GM23338 (cell line): ENCODE results near the gene SUN2. TPM values are rescaled to one million over a fixed set of nuclear protein-coding genes. Genes with fewer than 3 reads are reported as not detected.

Experiments
- ATAC-seq: fragments of 200-7000 bp; cut with Tn5 transposase; 3 replicates; pipeline ENCODE4 v1.9.1; 2020
- DNase-seq: peaks from one replicate; pipeline ENCODE4 v3.0.0-alpha.2; 2015; ENCODE audit warnings: low spot score
- H2AFZ ChIP-seq: fragments of 200-600 bp; sonication (generic); 2 replicates; pipeline ENCODE4 v1.8.0; 2016; ENCODE audit warnings: antibody characterized with exemption, mild to moderate bottlenecking, moderate library complexity
- H3F3A ChIP-seq: fragments of 200-600 bp; sonication (generic); replicated peaks from 2 replicates; pipeline ENCODE4 v1.8.0; 2017; ENCODE audit warnings: antibody characterized with exemption, mixed run types, low read depth
- H3K27ac ChIP-seq: fragments of 200-600 bp; sonication (generic); 2 replicates; pipeline ENCODE4 v1.6.1; 2016; ENCODE audit warnings: low read depth
- H3K27me3 ChIP-seq: fragments of 200-600 bp; sonication (generic); 2 replicates; pipeline ENCODE4 v1.8.0; 2016; ENCODE audit warnings: mild to moderate bottlenecking, mixed run types, moderate library complexity; ENCODE audit not compliant: insufficient read depth
- H3K36me3 ChIP-seq: fragments of 200-600 bp; sonication (generic); 2 replicates; pipeline ENCODE4 v1.8.0; 2016; ENCODE audit warnings: mild to moderate bottlenecking; ENCODE audit not compliant: insufficient read depth
- H3K4me1 ChIP-seq: fragments of 200-600 bp; sonication (generic); 2 replicates; pipeline ENCODE4 v1.8.0; 2016; ENCODE audit warnings: mild to moderate bottlenecking, moderate library complexity; ENCODE audit not compliant: insufficient read depth
- H3K4me2 ChIP-seq: fragments of 200-600 bp; sonication (generic); 2 replicates; pipeline ENCODE4 v1.7.1; 2017; ENCODE audit warnings: mixed run types
- H3K4me3 ChIP-seq: fragments of 200-600 bp; sonication (generic); 2 replicates; pipeline ENCODE4 v1.6.1; 2016; ENCODE audit warnings: mixed run types
- H3K79me2 ChIP-seq: fragments of 200-600 bp; sonication (generic); replicated peaks from 2 replicates; pipeline ENCODE4 v1.8.0; 2017; ENCODE audit warnings: mild to moderate bottlenecking; ENCODE audit not compliant: insufficient read depth
- H3K9me2 ChIP-seq: fragments of 200-600 bp; sonication (generic); 2 replicates; pipeline ENCODE4 v1.8.0; 2017; ENCODE audit not compliant: insufficient read depth
- H4K20me1 ChIP-seq: fragments of 200-600 bp; sonication (generic); replicated peaks from 2 replicates; pipeline ENCODE4 v1.8.0; 2017; ENCODE audit warnings: mild to moderate bottlenecking; ENCODE audit not compliant: insufficient read depth
- H3K27ac Mint-ChIP-seq: 2 replicates; pipeline ENCODE4 v1.8.0; 2020; ENCODE audit warnings: inconsistent platforms, mild to moderate bottlenecking, moderate library complexity, mixed read lengths
- H3K27me3 Mint-ChIP-seq: 3 replicates; pipeline ENCODE4 v1.8.0; 2022; ENCODE audit warnings: low read depth, mild to moderate bottlenecking, moderate library complexity, mixed read lengths, inconsistent platforms; ENCODE audit not compliant: insufficient read depth, poor library complexity
- H3K36me3 Mint-ChIP-seq: 3 replicates; pipeline ENCODE4 v1.8.0; 2021; ENCODE audit warnings: low read depth, mild to moderate bottlenecking, inconsistent platforms, moderate library complexity, mixed read lengths
- H3K4me1 Mint-ChIP-seq: 3 replicates; pipeline ENCODE4 v1.8.0; 2020; ENCODE audit warnings: mild to moderate bottlenecking, inconsistent platforms, mixed read lengths
- H3K4me3 Mint-ChIP-seq: 3 replicates; pipeline ENCODE4 v1.8.0; 2021; ENCODE audit warnings: moderate library complexity, mild to moderate bottlenecking, inconsistent platforms, mixed read lengths
- H3K9me3 Mint-ChIP-seq: 3 replicates; pipeline ENCODE4 v1.8.0; 2020; ENCODE audit warnings: moderate library complexity, mild to moderate bottlenecking, inconsistent platforms, mixed read lengths
- CREB1 ChIP-seq: fragments of 250-450 bp; sonication (Bioruptor Pico); IDR thresholded peaks from 2 replicates; pipeline ENCODE4 v1.5.0; 2020; ENCODE audit warnings: low read depth, mild to moderate bottlenecking, moderate library complexity
- EZH2 ChIP-seq: fragments of 200-600 bp; sonication (generic); IDR thresholded peaks from one replicate; pipeline ENCODE4 v1.8.0; 2017; ENCODE audit warnings: antibody characterized with exemption, mild to moderate bottlenecking, low read depth; ENCODE audit not compliant: unreplicated experiment
- EZH2phosphoT487 ChIP-seq: fragments of 200-600 bp; sonication (generic); IDR thresholded peaks from one replicate; pipeline ENCODE4 v1.8.1; 2018; ENCODE audit warnings: antibody characterized with exemption; ENCODE audit not compliant: unreplicated experiment
- JUNB ChIP-seq: IDR thresholded peaks from one replicate; pipeline ENCODE4 v1.6.1; 2016; ENCODE audit warnings: antibody characterized with exemption; ENCODE audit not compliant: unreplicated experiment
- NANOG ChIP-seq: IDR thresholded peaks from 2 replicates; pipeline ENCODE4 v1.6.1; 2016; ENCODE audit warnings: antibody characterized with exemption, borderline replicate concordance
- POLR2AphosphoS5 ChIP-seq: IDR thresholded peaks from 2 replicates; pipeline ENCODE4 v1.6.1; 2016; ENCODE audit warnings: antibody characterized with exemption, low read depth
- REST ChIP-seq: IDR thresholded peaks from one replicate; pipeline ENCODE4 v1.6.1; 2018; ENCODE audit warnings: antibody characterized with exemption; ENCODE audit not compliant: unreplicated experiment
- STAT1 ChIP-seq: IDR thresholded peaks from one replicate; pipeline ENCODE4 v1.6.1; 2016; ENCODE audit warnings: antibody characterized with exemption; ENCODE audit not compliant: unreplicated experiment
- ZNF114 ChIP-seq: fragments of 250-450 bp; sonication (Bioruptor Pico); IDR thresholded peaks from 2 replicates; pipeline ENCODE4 v1.5.0; 2020; ENCODE audit warnings: mild to moderate bottlenecking, moderate library complexity
- ZNF331 ChIP-seq: fragments of 250-450 bp; sonication (Bioruptor Pico); IDR thresholded peaks from 2 replicates; pipeline ENCODE4 v1.5.0; 2020; ENCODE audit warnings: low read depth, mild to moderate bottlenecking, moderate library complexity
- ZNF462 ChIP-seq: fragments of 250-450 bp; sonication (Bioruptor Pico); IDR thresholded peaks from 2 replicates; pipeline ENCODE4 v1.5.0; 2020; ENCODE audit warnings: mild to moderate bottlenecking, moderate library complexity
- polyA plus RNA-seq: library from polyadenylated mRNA; unstranded; fragments of >200 nt; fragmentation: Nextera tagmentation; extraction: Ambion mirVana; gene quantifications from 2 replicates; pipeline ENCODE4 v1.2.1, GENCODE V29; 2016
- total RNA-seq: library from RNA; depleted of rRNA; stranded (reverse); fragments of >200 nt; shearing (Covaris generic); gene quantifications from 2 replicates; pipeline ENCODE4 v1.2.3, GENCODE V29; 2014

SUN2 gene
- total and polyA plus RNA-seq, 2 experiments from 2014 or later: 7.2 to 17.6 TPM

GRCh38 chr22:38699143-38699542 lies 56.7 kb downstream of the SUN2 start (continued):
- TF ChIP-seq REST (no peak), POLR2AphosphoS5 (no peak), NANOG (no peak), ZNF331 (CRISPR knock-in tag) (no peak), CREB1 (CRISPR knock-in tag) (no peak)

- H3K27ac Mint-ChIP-seq: no peak overlapping the region
- DNase-seq: no peak
- H3K9me2 ChIP-seq: no peaks in the 10 kb centered on the region
- peaks cover 12% of the 10 kb centered on the region for H3K36me3 Mint-ChIP-seq
- H3K27me3 Mint-ChIP-seq: peaks cover 16% of the 10 kb centered on the region
- peak overlapping the region; percentile 95 for H3K4me2 ChIP-seq
- no peak overlapping the region for H2AFZ ChIP-seq
- no peak overlapping the region for H3K27ac ChIP-seq
- peaks cover 4% of the 10 kb centered on the region; the same call in 1 of the 2 replicates for H3F3A ChIP-seq
- no peaks in the 10 kb centered on the region for H3K36me3 ChIP-seq
- H4K20me1 ChIP-seq: peaks cover 15% of the 10 kb centered on the region
- ATAC-seq: no peak
- H3K4me1 ChIP-seq: peaks cover 18% of the 10 kb centered on the region
- H3K4me3 ChIP-seq: peak overlapping the region; percentile 97
- H3K79me2 ChIP-seq: peaks cover 52% of the 10 kb centered on the region
- H3K4me3 Mint-ChIP-seq: peak overlapping the region; percentile 98
- no peaks in the 10 kb centered on the region for H3K27me3 ChIP-seq
- H3K9me3 Mint-ChIP-seq: no peaks in the 10 kb centered on the region
- H3K4me1 Mint-ChIP-seq: peaks cover 27% of the 10 kb centered on the region
- no peak for TF ChIP-seq ZNF114 (CRISPR knock-in tag)
- TF ChIP-seq STAT1: no peak
- no peak for TF ChIP-seq ZNF331 (CRISPR knock-in tag)
- TF ChIP-seq CREB1 (CRISPR knock-in tag): no peak
- no peak for TF ChIP-seq EZH2
- no peak for TF ChIP-seq JUNB
- TF ChIP-seq NANOG: no peak
- TF ChIP-seq EZH2phosphoT487: no peak
- no peak for TF ChIP-seq REST
- TF ChIP-seq ZNF462: no peak
These were observed 57.2 kb downstream of the SUN2 start for GRCh38 chr22:38698407-38699094.
